NCI-H1417 treated with DMSO at 0.1 percent for 48 hours (cell line): Measurements from ENCODE around the gene POLE4.

ENCODE experiments used
- DNase-seq: peaks from one replicate; lab custom pipeline; 2025; lab: John Stamatoyannopoulos, UW

The POLE4 gene

DNA sequence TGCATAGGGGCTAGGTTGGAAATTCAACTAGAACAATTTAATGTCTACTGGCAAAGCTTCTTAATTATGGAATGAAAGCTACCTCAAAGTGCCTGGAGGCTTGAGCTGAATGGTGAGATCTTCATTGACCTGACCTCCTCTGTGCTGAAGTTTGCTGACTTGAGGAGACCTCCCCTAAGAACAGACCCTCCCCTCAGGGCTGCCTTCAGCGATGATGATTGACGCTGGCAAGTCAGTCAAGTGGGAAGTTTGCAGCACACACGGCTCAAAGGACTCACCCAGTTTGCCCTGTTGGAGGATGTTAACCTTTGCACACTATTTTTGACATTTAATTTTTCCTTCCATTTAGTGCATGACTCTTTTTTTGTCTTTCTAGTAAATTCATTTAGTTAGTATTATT, 17.2 kb upstream of the POLE4 start:
- DNase-seq, result no peak

DNA sequence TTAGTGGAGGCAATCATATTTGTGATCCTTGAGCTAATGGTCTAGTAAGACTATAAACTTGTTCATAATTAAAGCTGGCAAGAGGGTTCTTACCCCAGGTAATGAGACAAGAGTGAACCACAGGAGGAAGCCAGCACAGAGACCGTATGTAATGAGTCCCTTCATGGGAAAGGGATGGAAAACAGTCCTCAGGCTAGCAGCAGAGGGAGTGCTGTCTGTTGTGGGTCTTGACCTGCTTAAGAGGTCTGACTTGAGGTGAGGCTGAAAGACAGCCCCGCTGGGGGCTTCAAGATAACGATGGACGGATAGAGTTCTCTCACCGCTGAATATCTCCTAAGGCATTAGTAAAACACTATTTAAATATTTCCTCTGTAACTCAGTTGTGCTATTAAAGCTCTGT, 16.2 kb upstream of the POLE4 start:
- no peak for DNase-seq

DNA sequence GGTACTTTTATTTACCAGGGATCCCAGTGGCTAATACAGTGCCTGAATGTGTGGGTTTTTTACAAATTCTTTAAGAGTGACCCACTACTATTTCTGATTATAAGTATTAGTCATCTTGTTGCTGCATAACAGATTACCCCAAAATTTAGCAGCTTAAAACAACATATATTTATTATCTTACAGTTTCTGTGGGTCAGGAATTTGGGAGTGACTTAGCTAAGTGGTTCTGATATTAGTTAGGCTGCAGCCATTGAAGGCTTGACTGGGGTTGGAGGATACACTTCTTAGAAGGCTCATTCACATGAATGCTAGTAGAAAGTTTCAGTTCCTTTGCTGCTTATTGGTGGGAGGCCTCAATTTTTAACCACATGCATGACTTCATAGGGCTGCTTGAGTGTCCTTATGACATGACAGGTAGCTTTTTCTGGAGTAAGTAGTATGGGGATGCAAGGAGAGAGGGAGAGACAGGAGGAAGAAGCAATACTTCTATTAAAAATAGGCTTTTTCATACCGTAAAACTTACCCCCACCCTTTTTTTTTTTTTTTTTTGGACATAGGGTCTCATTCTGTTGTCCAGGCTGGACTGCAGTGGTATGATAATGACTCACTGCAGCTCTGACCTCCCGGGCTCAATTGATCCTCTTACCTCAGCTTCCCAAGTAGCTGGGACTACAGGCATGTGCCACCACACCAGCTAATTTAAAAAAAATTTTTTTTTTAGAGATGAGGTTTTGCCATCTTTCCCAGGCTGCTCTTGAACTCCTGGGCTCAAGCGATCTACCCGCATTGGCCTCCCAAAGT, 13.3 kb upstream of the POLE4 start:
- DNase-seq, result no peak

DNA sequence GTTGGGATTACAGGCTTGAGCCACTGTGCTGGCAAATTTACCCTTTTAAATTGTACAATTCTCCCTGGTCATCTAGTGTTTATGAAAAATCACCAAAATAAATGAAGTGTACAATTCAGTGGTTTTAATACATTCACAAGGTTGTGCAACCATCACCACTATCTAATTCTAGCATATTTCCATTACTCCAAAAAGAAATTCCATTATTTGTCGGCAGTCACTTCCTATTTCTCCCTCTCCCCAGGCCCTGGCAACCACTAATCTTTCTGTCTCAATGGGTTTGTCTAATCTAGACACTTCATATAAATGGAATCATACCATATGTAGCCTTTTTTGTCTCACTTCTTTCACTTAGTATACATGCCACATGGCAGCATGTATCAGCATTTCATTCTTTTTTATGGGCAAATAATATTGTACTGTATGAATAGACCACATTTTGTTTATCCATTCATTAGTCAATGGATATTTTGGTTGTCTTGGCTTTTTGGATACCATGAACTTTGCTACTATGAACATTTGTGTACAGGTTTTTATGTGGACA, 12.6 kb upstream of the POLE4 start:
- DNase-seq, result no peak

DNA sequence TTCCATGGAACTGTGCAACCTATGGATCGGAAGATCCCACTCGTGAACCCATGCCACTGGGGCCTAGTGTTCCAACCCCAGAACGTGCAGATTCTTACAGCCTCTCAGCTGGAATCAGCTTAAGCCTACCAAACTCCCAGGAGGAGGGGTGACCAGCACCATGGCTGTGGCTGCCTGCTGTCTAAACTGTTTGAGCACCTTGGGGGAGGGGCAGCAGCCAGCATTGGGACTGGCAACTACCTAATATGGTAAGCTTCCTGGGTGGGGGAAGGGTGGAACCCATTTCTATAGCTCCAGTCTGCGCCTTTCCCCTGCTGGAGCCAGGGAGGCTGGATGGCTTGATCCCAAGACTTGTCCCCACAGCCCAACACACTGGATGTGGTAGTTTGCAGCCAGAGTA, 10.7 kb upstream of the POLE4 start:
- no peak for DNase-seq

DNA sequence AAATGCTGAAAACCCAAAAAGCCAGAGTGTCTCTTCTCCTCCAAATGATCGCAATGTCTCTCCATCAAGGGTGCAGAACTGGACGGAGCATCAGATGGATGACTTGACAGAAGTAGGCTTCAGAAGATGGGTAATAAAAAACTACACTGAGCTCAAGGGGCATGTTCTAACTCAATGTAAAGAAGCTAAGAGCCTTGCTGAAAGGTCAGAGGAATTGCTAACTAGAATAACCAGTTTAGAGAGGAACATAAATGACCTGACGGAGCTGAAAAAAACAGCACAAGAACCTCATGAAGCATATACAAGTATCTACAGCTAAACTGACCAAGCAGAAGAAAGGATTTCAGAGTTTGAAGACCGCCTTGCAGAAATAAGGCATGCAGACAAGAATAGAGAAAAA, 9.7 kb upstream of the POLE4 start:
- no peak for DNase-seq

DNA sequence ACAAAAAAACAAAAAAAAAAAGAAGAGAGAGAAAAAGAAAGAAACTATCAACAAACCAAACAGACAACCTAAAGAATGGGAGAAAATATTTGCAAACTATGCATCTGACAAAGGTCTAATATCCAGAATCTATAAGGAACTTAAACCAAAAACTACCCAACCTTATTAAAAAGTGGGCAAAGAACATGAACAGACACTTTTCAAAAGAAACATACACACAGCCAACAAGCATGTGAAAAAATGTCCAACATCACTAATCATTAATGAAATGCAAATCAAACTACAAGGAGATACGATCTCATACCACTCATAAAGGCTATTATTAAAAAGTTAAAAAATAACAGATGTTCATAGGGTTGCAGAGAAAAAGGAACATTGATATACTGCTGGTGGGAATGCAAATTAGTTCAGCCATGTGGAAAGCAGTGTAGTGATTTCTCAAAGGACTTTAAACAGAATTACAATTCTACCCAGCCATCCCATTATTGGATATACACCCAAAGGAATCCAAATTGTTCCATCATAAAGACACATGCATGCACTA, 7.2 kb upstream of the POLE4 start:
- DNase-seq, result no peak

DNA sequence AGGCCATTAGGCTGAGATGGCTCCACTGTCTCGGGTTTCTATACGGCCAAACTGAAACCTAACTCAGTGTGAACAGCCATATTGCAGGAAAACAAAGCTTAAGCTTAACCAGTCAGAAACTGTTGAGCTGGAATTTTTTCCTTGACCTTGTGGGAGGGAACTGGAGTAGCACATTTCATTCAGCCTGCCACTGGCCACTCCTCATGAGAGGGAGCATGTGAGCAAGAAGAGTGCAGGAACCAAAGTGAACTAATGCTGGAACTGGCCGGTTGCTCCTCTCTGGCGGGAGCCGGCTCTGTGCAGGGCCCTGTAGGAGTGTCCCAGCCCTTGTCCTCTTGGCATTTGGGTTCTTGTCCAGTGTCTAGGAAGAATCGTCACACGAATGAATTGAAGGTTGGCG, 5.9 kb upstream of the POLE4 start:
- DNase-seq, result no peak

DNA sequence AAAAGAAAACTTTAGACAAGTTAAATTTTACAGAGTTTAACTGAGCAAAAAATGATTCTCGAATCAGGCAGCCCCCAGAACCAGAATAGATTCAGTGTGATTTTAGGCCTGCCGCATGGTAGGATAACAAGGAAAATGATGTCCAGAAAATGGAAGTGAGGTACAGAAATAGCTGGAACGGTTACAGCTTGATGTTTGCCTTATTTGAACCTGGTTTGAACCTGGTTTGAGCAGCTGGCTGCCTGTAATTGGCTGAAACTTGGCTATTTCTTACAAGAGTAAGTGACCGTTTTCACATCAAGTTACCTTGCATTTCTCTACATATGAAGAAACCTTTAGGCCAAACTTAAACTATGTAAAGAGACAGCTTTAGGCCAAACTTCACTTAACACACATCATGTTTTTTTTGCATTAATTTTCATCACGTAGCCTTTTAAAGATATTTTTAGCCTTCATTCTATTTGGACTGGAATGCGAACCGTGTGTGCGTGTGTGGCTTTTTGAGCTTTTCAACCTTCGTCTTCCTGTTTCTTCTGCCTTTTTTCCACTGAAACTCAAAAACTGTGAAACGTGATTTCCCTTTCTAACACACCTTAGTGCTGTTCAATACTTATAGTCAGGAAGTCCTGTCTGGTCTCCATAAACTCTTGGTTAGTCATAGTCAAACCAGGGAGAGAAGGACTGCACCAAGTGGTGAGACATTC, 4.5 kb upstream of the POLE4 start:
- DNase-seq, result no peak

DNA sequence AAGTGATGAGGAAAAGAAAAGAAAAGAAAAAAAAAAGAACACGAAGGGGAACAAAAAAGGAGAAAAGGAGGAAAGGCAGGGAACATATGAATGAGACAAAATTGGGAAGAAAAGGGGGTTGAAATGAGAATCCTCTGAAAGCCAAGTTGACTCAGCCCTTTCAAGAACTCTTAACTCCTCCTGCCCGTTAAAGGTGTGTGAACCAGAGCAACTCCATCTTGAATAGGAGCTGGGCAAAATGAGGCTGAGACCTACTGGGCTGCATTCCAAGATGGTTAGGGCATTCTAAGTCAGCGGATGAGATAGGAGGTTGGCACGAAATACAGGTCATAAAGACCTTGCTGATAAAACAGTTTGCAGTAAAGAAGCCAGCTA, 4.0 kb upstream of the POLE4 start:
- no peak for DNase-seq

DNA sequence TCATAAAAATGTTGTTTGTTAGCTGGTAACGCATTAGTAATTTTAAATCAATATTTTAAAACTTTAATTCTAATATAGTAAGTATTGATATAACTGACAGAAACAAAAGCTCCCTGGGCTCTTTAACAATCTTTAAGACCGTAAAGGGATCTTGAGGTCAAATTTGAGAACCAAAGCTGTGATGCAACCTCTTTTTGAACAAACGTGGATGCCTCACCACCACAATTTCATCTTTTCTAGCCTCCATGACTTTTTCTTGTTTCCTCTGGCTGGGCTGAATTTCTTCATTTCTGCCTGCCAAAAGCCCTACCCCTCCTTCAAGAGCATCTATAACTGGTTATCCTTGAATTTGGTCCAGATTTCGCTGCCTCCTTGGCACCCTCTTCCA, 563 bp upstream of the POLE4 start:
- no peak for DNase-seq

DNA sequence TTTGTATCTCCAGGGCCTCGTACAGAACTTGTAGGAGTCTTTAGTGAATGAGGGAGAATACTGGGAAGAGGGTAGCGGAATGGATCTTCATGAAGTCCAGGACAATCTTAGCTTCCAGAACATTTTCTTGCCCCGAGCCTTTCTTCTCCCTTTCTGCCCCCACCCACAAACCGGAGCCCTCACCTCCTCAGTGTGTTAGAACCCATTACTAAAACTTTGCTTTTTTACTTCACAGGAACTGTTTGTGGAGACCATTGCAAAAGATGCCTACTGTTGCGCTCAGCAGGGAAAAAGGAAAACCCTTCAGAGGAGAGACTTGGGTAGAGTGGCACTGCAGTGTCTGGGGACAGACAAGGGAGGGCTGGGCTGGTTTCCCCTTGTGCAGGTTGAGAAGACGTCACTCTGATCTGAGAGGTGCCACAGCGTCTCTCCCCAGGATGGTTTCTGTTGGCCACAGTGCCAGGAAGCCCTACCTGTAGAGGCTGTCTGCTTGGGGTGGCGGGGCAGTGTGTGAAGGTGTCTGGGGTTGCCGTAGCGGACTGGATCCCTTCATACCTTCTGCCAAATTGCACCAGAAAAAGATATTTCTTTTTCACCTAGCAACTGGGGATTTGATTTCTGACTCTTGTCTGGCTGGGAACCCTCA, 786 bp downstream of the POLE4 start:
- no peak for DNase-seq

DNA sequence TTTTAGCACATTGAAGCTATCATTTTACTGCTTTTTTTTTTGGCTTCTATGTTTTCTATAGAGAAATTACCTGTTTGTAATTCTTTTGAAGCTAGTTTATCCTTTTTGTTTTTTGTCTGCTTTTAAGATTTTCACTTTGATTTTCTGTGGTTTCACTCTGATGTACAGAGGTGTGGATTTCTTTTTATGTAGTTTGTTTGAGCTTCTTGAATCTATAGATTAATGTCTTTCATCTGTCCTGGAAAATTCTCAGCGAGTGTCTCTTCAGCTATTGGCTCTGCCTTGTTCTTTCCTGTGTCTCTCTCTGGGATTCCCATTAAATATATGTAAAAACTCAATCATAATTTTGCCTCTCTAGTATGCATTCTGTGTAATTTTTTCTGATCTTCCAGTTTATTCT, 8.4 kb downstream of the POLE4 start:
- DNase-seq, result no peak

DNA sequence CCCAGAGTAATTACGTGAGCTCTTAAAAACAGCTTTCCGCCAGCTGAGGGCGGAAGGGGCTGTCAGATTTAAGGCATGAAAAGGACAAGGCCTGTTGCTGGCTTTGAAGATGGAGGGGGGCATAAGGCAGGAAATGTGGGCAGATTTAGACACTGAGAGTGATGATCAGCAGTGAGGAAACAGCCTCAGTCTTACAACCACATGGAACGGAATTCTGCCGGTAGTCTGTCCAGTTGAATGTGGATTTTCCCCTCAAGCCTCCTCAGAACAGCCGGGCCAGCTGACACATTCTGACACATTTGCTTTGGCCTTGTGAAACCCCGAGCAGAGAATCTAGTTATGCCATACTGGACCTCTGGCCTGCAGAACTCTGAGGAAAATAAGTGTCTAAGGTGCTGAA, 16.6 kb downstream of the POLE4 start:
- no peak for DNase-seq

DNA sequence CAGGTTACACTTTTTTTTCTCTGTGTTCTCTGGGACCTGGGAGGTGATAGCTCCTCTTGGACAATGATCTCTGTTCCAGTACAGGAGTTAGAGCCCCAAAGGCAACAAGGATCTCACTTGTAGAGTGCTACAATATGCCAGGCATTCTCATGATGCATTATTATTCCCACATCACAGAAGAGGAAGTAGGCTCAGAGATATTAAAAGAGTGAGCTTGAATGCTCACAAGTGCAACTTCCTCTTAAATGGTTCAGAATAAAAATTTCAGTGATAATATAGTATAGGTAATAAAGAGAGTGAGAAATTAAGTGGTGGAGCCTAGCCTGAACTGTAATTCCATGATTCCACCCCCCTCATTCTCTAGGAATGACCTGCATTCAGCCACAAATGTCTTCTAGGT, 21.4 kb downstream of the POLE4 start:
- DNase-seq, result no peak

DNA sequence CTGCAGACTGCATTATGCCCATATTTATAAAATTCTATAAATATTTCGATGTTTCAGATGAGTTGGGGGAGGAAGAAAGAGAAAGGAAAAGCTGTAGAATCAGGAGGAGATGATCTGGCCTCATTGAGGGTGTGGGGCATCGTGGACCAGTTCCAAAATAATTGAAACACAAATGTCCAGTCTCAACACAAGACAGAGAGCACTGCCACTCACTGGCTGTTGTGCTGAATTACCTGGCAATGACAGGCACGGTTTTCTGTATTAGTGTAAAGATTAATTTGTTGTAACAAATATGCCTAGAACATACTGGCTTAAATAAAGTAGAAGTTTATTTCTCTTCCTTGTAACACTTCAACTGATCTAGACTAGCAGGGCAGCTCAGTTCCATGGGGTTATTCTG, 24.1 kb downstream of the POLE4 start:
- DNase-seq, result no peak

DNA sequence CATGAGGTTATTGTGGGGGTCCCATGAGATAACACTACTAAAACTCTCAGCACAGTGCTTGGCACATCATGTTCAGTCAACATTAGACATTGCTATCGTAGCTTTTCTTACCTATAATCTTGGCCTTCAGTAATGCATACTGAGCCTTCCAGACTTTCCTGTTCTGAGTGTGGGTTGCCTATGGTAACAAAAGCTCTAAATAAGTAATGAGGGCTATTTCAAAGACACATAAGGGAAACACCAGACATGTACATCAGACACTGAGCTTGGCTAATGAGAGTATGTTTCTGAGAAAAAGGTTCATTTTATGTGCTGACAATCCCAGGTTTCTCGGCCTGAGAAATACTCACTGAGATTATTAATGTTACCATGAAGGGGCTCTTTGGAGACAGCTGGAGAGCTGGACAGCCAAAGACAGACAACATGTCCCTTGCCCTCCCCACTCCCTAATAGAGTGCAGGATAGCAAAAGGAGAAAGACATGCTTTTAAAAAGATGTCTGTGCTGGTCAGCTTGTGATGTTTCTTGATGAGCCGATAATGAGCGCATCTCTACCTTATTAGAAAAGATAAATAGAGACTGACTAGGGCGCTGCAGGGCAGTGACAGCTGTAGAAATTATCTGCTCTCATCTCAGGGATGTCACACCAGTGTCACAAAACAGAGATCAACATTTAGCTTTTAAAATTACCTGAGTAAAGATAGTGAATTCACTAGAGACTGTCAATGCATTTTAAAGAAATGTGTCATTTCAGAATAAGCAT, 25.4 kb downstream of the POLE4 start:
- no peak for DNase-seq

DNA sequence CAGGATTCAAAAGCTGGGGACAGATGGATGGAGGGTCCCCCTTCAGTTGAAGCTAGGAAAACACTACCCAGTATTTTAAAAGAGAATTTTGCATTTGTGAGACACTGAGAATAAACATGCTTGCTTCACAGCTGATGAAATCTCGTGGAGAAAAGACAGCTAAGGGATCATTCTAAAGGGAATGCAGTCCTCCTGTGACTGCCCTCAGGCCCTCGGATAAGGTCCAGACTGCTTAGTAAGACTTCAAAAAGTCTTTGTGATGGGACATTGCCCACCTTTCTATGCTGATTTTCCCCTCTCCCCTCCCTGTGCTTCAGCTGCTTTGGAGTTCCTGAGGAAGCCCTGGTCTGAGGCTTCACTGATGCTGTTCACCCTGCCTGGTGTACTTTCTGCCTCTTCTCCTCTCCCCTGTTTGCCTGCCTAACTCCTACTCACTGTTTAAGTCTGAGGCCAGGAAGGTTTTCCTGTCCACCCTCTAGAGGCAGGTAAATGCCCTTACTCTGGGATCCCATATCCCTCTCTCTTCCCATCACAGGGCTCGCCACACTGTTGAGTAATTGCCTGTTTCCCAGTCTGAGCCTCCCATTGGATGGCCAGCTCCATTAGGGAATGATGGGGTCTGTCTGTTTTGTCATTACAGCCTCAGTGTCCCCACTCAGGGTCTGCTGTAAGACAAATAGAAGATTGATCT, 26.6 kb downstream of the POLE4 start:
- no peak for DNase-seq

DNA sequence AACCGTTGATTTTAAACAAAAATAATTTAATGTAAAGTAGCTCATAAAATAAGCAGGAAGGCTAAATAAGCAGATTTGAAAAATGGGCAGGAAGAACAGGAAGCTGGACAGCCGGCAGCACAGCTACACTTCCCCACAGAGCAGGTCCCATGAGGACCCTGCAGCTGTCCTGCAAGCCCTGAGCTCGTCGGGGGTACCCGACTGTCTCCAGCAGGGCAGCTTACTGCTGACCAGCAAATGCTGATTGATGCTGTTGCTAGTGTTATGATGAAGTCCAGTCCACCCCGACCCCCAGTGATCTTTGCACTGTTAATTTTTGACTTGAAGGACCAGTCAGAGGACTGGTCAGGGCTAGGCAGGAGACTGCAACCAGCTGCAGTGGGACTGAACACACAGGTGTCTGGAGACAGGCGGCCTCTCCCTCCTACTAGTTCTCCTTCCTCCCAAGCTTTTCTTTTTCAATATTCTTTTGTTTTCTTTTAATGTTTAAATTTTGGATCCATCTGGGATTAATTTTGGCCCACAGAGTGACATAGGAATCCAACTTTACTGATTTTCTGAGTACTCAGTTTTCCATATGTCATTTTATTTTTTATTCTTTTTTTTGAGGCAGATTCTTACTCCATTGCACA, 27.7 kb downstream of the POLE4 start:
- DNase-seq, result no peak

DNA sequence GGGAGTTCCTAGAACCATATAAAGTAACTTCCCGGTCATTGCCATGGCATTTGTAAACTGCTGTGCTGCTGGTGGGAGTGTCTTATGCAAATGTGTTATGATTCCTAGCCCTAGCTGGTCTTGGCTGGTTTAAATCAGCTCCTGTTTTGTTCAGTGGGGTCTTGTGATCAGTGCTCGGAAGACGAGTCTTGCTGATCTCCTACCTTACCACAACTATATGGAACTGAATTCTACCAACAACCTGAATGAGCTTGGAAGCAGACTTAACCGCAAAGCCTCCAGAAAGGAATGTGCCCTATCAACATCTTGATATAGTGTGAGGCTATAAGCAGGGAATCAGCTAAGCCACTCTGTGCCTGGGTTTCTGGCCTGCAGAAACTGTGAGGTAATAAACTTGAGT, 33.5 kb downstream of the POLE4 start:
- DNase-seq, result no peak

DNA sequence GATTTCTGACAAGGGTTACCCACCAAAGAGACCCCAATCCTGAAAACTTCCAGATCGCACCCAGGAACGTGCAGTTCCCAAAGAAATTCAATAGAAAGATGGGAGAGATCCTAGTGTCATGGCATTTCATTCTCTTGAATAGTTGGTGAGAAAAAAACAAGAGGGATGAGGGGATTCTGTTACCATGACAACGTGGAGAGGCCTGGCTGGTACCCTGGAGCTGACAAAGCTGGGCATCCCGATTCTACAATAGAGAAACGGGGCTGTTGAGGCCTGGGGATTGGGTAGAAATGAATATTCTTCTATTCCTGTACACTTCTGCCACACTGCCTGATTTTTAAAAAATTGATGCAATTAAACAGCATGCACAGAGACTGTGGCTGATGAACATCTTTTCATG, 41.0 kb downstream of the POLE4 start:
- DNase-seq, result no peak
